ENCODE results near the gene RAD51B. TPM values are rescaled to one million over a fixed set of nuclear protein-coding genes. Genes with fewer than 3 reads are reported as not detected.

Gene RAD51B
- total and polyA plus RNA-seq, 3 donors from 2014 or later, result 5.5 to 22.5 (median 19.1) TPM

GRCh38 chr14:68409387-68409786 is 589.8 kb downstream of the RAD51B start:
- TF ChIP-seq CTCF (IDR thresholded peaks at IDR 0.05) (no peak), POLR2A (IDR thresholded peaks at IDR 0.05) (no peak)
- Histone ChIP-seq H3K27ac (no peak overlapping the region), H3K36me3 (ENCODE audit: low read depth, missing control alignments) (no peaks in the 10 kb centered on the region), H3K4me1 (peaks cover 5% of the 10 kb centered on the region), H3K9me3 (no peaks in the 10 kb centered on the region), H3K4me3 (no peak overlapping the region), H3K27me3 (no peaks in the 10 kb centered on the region)
- intact Hi-C loops (cut with DNase I; ENCODE audit: low total_unique reads), result no loop called here
- DNase-seq, result no peak

GRCh38 chr14:68412505-68413465 is 593.2 kb downstream of the RAD51B start:
- no peaks in the 10 kb centered on the region for H3K36me3 ChIP-seq (ENCODE audit: low read depth, missing control alignments)
- no peak overlapping the region for H3K4me3 ChIP-seq
- H3K4me1 ChIP-seq, result peaks cover 7% of the 10 kb centered on the region
- intact Hi-C loops (cut with DNase I; ENCODE audit: low total_unique reads), result no loop called here
- WGBS, 2 donors, result 91 to 93% methylated on average over 4 of the region's 4 CpGs
- H3K27ac ChIP-seq, result peak overlapping the region in 1 of 2 donors; percentile 78
- DNase-seq, result no peak
- H3K9me3 ChIP-seq, result no peaks in the 10 kb centered on the region
- H3K27me3 ChIP-seq, result no peaks in the 10 kb centered on the region
- TF ChIP-seq POLR2A (IDR thresholded peaks at IDR 0.05) (no peak), CTCF (IDR thresholded peaks at IDR 0.05) (no peak)

- intact Hi-C loops (cut with DNase I; ENCODE audit: low total_unique reads), result no loop called here
Observed at GRCh38 chr14:68413509-68413908, 593.9 kb downstream of the RAD51B start.

GRCh38 chr14:68414121-68414520 is 594.5 kb downstream of the RAD51B start:
- Histone ChIP-seq H3K27ac (peak overlapping the region; percentile 45 to 78), H3K9me3 (no peaks in the 10 kb centered on the region), H3K27me3 (no peaks in the 10 kb centered on the region), H3K4me1 (peaks cover 7% of the 10 kb centered on the region), H3K4me3 (no peak overlapping the region), H3K36me3 (ENCODE audit: low read depth, missing control alignments) (no peaks in the 10 kb centered on the region)
- 62 to 86% methylated on average over 2 of the region's 2 CpGs for WGBS, 2 donors
- intact Hi-C loops (cut with DNase I; ENCODE audit: low total_unique reads), result no loop called here
- no peak for DNase-seq
- TF ChIP-seq POLR2A (IDR thresholded peaks at IDR 0.05), result no peak
- TF ChIP-seq CTCF (IDR thresholded peaks at IDR 0.05), result no peak

More at GRCh38 chr14:68413509-68413908, 593.9 kb downstream of the RAD51B start:
- Histone ChIP-seq H3K27ac (peak overlapping the region in 1 of 2 donors; percentile 78), H3K4me3 (no peak overlapping the region), H3K27me3 (no peaks in the 10 kb centered on the region), H3K9me3 (no peaks in the 10 kb centered on the region), H3K4me1 (peaks cover 7% of the 10 kb centered on the region), H3K36me3 (ENCODE audit: low read depth, missing control alignments) (no peaks in the 10 kb centered on the region)
- TF ChIP-seq CTCF (IDR thresholded peaks at IDR 0.05) (no peak), POLR2A (IDR thresholded peaks at IDR 0.05) (no peak)
- WGBS, 2 donors, result 78% methylated on average over 3 of the region's 3 CpGs
- no peak for DNase-seq
